T-helper 2 cell (primary cell): ENCODE data around the gene DAZL.

Experiments used
- DNase-seq, 5 experiments: peaks; one replicate each; pipeline versions ENCODE4 v3.0.0 to v3.0.0-alpha.2; 2012 to 2022

Gene DAZL

DNA sequence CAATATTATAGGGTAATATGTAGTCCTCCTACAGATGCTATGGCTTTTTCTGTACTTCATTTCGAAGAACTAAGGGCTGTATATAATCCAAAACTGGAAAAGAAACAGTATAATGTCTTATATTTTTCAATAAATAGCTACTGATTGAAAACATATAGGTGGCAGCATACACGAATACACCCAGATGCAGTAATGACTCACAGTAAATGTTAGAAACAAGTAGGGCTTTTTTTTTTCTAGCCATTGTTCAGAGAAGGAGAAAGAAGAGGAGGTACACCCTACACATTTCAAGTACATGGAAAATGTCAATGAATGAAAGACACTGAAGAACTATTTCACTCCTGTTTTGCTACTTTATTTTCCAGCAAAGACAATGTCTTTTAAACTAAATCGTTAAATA lies 9.4 kb downstream of the DAZL start:
- peak in 1 of 5 experiments; percentile 6 for DNase-seq

DNA sequence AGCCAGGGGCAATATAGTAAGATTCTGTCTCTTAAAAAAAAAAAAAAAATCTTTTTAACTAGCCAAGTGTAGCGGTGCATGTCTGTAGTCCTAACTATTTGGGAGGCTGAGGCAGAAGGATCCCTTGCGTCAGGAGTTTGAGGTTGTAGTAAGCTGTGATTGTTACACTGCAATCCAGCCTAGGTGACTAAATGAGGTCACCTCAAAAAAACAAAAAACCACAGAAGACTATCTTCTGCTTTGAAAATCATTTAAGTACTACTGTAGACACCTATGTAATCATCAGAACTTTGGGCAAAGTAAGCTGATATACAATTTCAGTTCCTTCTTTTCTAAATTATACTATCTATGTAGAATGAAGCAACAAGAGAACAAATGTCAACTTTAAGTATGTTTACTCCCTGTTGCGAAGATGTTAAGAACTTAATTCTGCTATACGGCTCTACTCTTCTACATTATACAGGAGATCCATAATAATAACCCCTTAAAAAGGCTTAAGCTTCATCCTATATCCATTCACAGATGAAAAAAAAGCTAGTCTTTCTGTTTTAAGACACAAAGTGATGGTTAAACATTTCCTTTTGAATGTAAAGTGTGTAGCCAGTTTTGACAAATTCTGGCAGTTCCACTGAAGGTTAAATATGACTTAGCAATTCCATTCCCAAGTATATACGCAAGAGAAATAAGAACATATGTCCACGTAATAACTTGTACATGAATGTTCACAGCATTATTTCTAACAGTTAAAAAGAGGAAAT lies 15.2 kb downstream of the DAZL start:
- peak in 1 of 5 experiments; percentile 38 for DNase-seq

DNA sequence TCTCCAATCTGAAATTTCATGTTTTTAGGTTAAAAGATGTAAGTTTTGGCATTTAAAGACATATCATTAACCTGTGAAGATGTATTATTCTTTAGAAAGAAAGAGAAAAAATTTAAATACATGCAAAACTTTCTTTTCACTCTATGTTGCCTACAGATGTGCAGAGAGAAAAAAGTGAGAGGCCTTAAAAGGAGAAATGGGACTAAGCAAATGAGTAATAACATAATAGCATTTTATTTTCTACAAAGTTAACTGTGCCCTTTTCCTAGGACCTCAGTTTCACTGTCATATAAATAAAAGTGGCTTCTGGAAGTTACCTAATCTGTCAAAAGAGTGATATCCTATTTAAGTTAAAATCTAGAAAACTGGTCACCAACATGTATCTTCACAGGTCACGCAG lies 16.1 kb downstream of the DAZL start:
- no peak for DNase-seq

DNA sequence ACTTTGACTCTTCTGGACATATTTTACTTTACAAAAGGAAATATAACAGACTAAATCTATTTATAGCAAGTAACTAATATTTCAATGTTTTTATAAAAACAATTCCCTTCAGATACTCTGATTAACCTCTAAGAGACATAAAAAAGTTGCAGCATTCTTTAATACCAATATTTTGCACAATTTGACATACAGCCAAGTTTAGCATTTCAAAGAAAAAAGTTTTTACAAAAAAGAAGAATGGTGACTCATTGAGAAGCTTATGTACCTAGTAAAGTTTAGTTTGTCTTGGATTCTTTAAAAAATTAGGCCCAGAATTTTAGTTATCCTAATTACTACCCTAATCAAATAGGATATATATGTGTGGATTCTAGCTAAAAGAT lies 17.6 kb downstream of the DAZL start:
- no peak for DNase-seq

DNA sequence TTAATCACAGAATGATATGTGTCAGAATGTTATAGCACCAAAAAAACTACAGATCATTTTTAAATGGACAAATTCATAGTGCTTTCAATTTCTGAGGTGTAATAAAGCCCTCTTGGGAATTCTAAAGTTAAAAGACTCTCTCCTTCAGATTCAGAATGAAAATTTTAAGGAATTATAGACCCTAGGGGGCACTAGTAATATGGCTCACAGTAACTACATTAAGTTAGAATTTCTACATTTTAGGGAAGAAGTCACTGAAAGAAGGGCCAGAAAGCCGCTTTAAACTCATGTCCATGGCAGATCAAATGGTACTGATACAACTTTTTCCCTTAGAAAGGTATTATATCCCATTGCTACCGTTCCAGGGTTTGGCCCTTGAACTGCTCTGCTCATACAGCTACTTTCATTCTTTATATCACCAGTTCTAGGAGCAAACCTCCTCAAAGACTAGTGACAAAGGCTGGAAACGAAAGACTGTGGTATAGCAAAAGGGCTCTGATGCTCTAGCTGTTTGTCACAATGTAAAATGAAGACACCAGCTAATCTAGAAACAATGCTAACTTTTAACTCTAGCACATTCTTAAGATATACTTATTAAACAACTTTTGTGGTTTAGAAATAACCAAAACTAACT lies 18.1 kb downstream of the DAZL start:
- no peak for DNase-seq

DNA sequence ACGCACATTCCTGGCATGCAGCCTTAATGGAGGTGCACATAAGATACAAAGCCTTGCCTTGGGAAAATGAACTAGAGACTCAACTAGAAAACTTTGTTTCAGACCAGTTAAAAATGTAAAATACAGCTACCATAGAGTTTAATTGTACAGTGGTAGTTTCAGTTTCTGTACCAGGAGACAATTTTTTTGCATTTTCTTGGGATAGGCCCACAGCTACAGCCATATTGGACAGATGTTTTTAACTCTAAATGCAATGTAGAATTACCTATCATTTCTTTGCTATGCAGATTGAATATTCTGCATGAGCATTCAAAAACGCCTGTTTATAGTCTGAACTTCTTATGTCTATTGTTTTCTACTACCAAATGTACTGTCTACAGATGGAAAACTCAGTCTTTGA lies 20.3 kb downstream of the DAZL start:
- DNase-seq, result no peak

DNA sequence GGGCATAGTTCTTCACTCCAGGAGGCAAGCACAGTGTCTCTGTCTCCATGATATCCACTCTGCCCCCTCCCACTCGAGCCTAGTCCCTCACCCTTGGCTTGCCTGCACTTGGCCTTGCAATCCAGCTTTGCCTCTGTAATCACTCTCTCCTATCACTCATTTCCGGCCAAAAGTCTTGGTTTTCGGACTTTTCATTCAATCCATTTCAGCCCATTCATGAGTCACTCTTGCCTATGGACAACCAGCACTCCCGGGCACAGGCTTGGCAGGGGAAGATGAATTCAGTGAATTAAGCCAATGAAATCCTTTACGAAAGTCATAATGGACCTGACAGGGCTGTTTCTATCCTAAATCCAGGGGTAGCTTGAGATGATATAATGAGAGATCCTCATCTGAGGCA lies 21.7 kb downstream of the DAZL start:
- DNase-seq, result no peak

DNA sequence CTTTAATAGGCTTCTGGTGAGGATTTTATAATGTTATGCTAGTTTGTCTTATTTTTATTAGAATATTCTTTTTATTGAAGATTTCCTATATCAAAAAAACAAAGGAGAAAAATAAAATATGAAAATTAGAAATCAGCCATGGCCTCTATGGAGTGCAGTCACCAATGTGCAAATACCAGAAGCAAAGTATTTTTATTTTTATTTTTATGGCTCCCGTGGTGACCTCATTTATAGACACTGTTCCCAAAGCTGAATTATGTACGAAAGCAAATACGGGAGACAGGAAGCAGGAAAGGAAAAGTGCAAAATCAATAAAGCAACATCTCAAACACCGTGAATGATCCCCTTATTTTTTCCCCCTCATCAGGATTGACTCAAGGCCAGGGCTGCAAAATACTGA lies 35.1 kb downstream of the DAZL start:
- DNase-seq, result no peak

DNA sequence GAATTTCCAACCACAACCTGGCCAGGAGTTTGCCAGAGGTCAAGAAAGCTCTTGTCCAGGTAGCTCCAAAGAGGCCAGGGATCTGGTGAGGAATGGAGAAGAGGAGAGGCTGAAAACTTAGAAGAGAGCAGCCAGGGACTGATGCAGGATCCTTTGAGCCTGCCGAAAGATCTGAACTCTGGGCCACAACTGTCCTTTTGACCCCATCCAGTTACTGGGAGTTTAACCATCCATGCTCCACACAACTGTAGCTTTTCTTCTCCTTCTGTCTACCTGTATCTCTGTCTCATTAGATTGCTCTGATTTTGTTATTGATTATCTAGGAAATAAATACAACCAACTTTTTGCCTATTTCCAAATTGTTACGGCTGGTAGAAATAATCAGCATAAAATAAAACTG lies 36.7 kb downstream of the DAZL start:
- no peak for DNase-seq

DNA sequence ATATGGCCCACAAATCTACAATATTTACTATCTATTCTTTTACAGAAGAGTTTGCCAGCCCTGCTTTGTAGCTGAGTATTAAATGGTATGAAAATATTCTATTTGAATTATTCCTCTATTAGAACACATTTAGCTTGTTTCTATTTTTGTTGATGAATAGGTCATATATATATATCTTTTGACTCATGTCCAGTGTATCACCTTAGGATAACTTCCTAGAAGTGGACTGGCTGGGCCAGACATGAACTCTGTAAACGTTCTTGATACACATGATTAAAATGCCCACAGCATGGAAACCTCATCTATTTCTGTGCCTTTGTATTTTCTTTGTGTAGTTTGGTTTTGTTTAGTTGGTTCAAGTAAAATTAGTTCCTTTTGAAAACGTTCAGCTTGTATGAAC lies 37.1 kb downstream of the DAZL start:
- no peak for DNase-seq

DNA sequence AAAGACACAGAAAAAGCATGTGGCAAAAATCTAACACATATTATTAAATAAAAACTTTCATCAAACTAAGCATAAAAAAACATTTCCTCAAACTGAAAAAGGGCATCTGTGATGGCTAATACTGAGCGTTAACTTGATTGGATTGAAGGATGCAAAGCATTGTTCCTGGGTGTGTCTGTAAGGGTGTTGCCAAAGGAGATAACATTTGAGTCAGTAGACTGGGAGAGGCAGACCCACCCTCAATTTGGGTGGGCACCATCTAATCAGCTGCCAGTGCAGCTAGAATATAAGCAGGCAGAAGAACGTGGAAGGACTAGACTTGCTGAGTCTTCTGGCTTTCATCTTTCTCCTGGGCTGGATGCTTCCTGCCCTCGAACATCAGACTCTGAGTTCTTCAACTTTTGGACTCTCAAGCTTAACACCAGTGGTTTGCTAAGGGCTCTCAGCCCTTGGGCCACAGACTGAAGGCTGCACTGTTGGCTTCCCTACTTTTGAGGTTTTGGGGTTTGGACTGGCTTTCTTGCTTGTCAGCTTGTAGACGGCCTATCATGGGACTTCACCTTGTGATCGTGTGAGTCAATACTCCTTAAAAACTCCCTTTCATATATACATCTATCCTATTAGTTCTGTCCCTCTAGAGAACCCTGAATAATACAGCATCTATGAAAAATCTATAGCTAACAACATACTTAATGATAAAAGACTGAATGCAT lies 45.4 kb downstream of the DAZL start:
- DNase-seq, result no peak

DNA sequence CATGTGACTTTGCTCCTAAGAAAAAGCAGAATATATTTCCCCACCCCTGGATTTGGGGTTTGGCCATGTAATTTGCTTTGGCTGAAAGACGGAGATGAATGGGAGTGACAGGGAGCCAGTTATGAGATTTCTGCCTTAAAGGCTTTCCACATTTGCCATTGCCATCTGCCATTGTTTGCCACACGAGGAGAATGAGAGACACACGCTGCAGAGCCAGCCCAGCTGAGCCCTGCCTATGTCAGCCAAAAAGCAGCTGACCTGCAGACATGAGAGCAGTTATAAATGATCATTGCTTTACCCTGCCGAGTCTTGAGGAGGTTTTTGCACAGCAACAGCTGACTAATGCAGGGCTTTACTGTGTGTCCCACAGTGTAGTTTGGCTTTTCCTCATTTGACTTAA lies 51.1 kb downstream of the DAZL start:
- no peak for DNase-seq

DNA sequence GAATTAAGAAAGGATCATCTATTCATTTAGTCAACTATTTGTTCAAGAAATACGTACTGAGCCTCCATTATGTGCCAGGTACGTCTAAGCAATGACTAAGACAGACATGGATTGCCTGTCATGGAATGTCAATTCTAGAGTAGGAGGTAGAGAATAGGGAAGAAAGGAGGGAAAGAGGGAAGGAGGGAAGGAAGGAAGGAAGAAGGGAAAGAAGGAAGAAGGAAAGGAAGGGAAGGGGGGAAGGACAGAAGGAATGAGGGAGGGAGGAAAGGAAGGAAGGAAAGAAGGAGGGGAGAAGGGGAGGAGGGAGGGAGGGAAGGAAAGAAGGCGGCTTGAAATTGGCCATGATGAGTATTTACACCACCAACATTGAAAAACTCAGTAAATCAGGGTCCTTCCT lies 52.5 kb downstream of the DAZL start:
- DNase-seq, result no peak

DNA sequence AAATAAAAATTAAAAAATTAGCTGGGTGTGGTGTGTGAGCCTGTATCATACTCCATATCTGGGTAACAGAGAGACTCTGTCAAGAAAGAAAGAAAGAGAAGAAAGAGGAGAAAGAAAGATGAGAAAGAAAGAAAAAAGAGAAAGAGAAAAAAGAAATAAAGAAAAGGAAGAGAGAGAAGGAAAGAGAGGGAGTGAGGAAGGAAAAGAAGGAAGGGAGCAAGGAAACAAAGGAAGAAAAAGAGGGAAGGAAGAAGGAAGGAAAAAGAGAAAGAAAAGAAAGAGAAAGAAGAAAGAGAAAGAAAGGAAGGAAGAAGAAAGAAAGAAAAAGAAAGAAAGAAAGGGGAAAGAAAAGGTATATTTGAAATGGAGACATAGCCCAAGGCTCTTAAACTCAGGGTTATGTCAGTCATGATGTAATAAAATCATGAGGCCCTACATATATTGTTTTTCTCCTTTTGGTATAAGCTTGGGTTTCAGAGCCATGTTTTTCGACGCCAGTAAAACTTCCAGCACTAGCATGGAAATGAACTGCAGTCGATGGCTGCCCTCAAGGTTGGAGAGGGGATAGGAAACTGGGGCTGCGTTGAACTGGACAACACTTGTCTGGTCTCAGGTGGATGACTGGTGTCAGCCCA lies 53.8 kb downstream of the DAZL start:
- no peak for DNase-seq

DNA sequence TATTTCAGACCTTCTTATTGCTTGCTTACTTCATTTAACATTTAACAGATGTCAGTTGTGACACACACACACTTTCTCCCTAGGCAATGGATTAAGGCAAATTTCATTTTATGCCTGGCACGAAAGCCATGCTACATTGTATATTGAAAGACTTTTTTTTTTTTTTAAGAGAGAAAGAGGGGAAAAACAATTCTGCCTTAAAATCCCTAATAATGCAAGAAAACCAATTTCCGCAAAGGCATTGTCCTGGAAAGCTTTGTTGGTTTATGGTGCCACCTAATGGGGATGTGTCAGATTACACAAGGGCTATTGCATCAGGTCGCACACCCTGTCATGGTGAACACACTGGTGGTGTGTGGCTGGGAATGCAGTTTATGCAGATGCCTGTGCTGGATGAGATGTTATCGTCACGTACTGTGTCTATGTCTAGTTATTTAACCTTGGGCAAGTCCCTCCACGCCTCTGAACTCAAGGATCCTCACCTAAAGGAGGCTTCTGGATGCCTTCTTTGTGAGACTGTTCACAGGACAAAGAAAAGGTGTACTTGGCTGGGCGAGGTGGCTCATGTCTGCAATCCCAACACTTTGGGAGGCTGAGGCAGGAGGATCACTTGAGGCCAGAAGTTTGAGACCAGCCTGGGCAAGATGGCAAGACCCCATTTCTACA lies 54.4 kb downstream of the DAZL start:
- peak in 4 of 5 experiments; percentile 47 to 79 (median 58) for DNase-seq

DNA sequence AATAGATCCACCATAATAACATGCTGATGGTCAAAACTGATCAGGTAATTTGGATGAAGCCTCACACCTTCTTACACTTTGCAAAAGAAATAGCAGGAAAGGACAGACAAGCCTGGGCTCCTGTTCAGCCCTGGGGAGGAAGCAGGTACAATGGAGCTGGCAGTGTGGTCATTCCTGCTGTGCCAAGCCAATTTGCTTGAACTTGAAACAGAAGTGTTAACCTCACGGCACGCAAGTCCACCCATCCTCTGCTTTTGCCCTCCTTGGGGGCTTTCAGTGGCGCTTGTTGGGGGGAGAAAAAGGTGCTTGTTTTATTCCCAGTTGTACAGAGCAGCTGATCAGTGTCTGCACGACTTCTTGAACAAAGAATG lies 54.9 kb downstream of the DAZL start:
- no peak for DNase-seq

DNA sequence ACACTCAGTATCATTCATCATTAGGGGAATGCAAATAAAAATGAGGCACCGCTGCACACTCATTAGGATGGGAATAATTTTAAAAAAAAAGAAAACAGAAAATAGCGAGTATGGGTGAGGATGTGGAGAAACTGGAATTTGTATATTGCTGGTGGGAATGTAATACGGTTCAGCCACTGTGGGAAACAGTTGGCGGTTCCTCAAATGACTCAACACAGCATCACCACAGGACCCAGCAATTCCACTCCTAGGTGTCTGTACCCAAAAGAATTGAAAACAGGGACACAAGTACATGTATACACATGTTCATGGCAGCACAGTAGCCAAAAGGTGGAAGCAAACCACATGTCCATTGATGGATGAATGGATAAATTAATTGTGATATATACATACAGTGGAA lies 56.5 kb downstream of the DAZL start:
- DNase-seq, result no peak

DNA sequence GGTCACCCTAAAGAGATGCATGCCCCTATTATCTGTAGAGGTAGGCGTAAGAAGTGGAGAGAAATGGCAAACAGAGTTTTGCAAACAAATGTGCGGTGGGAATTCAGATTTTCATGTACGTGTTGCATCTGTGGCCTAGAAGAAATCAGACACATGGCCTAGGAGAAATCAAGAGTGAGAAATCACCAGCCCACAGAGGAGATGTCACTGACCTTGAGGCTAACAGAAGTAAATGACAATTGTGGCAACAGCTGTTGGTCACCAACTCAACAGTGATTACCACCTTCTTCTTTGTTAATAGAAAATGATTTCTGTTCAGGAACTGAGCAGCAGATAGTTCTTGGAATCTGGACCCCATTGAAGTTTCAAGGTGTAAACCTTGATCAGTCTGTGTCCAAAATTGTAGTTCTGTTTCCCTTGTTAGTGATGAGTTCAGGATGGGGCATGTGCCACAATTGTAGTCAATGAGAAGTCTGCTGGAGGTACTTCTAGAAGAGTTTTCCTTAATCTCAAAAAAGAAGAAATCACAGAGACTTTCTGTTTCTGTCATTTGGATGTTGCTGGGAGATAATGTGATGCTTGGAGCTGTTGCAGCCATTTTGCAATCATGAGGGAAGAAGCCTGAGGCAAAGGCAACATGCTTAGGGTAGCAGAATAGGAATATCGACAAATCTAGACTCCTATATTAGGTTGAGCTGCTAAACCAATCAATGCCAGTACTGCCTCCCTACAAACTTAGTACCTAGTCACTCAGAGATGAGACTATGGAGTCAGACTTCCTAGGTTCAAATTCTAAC lies 57.5 kb downstream of the DAZL start:
- DNase-seq, result no peak

DNA sequence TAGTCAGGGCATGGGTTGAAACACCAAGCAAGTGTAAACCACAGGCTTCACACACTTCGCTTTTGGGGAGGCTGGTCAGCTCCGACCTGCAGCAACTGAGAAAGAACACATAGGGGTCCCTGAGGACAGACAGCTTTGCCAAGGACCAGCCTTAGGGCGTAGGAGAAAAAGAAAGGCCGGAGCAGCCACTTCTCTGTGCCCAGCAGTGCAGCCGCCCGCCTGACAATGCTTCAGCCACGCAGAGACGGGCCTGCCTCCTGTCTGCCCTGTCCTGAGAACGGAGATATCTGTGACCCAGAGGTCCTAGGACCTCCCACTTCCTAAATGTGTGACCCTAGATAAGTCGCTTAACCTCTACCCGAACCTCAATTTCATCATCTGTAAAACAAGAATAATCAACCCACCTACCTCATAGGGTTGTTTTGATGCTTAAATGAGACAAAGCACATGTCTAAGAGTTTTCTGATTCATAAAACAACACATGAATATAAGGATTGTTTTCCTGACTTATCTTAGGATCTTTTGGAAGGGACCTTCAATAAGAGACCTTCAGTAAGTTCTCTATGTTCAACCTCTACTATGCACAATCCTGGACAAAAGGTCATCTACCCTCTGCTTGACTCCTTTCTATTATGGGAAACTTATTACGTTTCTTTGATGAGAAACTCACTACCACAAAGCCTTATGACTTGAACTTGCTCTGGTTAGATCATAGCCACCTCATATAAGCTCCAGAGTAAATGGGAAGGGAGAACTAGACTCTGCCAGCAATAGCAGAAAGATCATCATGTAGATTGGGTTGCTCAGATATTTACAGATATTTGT lies 58.8 kb downstream of the DAZL start:
- DNase-seq, result no peak

DNA sequence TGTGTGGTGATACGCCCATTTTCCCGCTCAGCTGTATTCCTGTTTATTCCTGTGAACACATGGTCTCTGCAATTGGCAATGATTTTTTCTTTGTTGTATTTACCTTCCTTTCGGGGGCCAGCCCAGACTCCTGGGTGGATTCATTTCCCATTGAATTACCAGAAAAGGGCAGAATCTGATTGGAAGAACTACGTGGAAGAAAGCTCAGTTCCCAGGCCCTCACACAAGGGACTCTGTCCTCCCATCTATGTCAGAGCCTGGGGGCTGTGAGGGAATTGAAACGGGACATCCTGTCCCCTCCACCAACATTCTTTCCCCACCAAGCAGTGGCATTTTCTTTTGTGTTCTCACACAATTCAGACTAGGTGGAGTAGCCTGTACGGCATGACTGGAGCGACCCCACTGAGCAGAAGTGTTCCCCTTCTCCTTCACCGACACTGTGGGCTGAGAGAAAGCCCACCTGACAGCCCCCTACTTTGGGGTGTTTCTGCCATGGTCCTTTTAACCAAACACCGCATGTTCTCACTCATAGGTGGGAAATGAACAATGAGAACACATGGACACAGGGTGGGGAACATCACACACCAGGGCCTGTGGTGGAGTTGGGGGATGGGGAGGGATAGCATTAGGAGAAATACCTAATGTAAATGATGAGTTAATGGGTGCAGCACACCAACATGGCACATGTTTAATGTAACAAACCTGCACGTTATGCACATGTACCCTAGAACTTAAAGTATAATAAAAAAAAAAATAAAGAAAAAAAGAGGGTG lies 59.6 kb downstream of the DAZL start:
- no peak for DNase-seq
